Lung (tissue), 12 donors: ENCODE results near the gene NENF. TPM values are rescaled to one million over a fixed set of nuclear protein-coding genes. Genes with fewer than 3 reads are reported as not detected.

ENCODE experiments used
- ATAC-seq: fragments of 200-7000 bp; cut with Tn5 transposase; one replicate; pipeline ENCODE4 v1.9.1; 2020; ENCODE audit warnings: moderate number of reproducible peaks; ENCODE audit not compliant: insufficient read depth, low FRiP score
- DNase-seq, 3 donors: peaks; one replicate each; pipeline ENCODE4 v3.0.0-alpha.2; 2013 to 2017
- H3K27ac ChIP-seq, 2 donors: one replicate each; pipeline ENCODE4 v1.5.1; 2013; ENCODE audit warnings: mild to moderate bottlenecking in 2 of 2, moderate library complexity in 2 of 2, control low read depth in 1 of 2, inconsistent platforms in 1 of 2, low read depth in 1 of 2, low read length in 1 of 2
- H3K27me3 ChIP-seq, 3 donors: one replicate each; pipeline ENCODE4 v1.5.1; 2013; ENCODE audit warnings: low read length in 2 of 3; ENCODE audit not compliant: control insufficient read depth in 3 of 3, insufficient read depth in 3 of 3
- H3K36me3 ChIP-seq, 4 donors: one replicate each; pipeline ENCODE4 v1.5.1; 2013; ENCODE audit warnings: low read length in 4 of 4, mild to moderate bottlenecking in 1 of 4, moderate library complexity in 1 of 4; ENCODE audit not compliant: control insufficient read depth in 4 of 4, insufficient read depth in 4 of 4
- H3K4me1 ChIP-seq, 5 donors: one replicate each; pipeline ENCODE4 v1.5.1; 2013; ENCODE audit warnings: low read length in 5 of 5, mild to moderate bottlenecking in 2 of 5, moderate library complexity in 1 of 5; ENCODE audit not compliant: control insufficient read depth in 5 of 5, insufficient read depth in 5 of 5
- H3K4me3 ChIP-seq: one replicate; pipeline ENCODE4 v1.5.1; 2013; ENCODE audit warnings: mild to moderate bottlenecking, control low read depth, moderate library complexity
- H3K9ac ChIP-seq, 2 donors: one replicate each; pipeline ENCODE4 v1.5.1; 2013; ENCODE audit warnings: low read length in 2 of 2, control low read depth in 1 of 2; ENCODE audit not compliant: insufficient read depth in 1 of 2
- H3K9me3 ChIP-seq, 4 donors: one replicate each; pipeline ENCODE4 v1.5.1; 2013; ENCODE audit warnings: low read length in 3 of 4, mild to moderate bottlenecking in 1 of 4, moderate library complexity in 1 of 4; ENCODE audit not compliant: control insufficient read depth in 4 of 4, insufficient read depth in 3 of 4
- CTCF ChIP-seq: IDR thresholded peaks from 2 replicates; pipeline ENCODE4 v1.5.1; 2012; ENCODE audit warnings: mild to moderate bottlenecking; ENCODE audit errors: control extremely low read depth, extremely low read depth
- WGBS, 2 donors: extraction: QIAGEN DNeasy Blood & Tissue Kit; methylation state at CpG; one replicate each; pipeline ENCODE4 v1.1.7; 2013; 5-methylcytosine and 5-hydroxymethylcytosine counted together
- polyA plus RNA-seq, 2 donors: library from polyadenylated mRNA; stranded (reverse); fragments of 200-250 nt; gene quantifications; one replicate each; pipeline ENCODE4 v1.2.1, GENCODE V29; 2013
- total RNA-seq, 2 donors: library from RNA; depleted of rRNA in 1 of 2; stranded (reverse); fragments of >200 nt in 1 of 2; gene quantifications; one replicate each; pipeline ENCODE4 v1.2.1, GENCODE V29; 2014 to 2021
- donor health status: control.
- donor health status: control.
- donor health status: Bipolar disorder and iron deficiency.
- donor health status: healthy.
- donor health status: DM: yes; HTN: yes; CAD: no.

The NENF gene
- total and polyA plus RNA-seq, 4 donors, result 27.1 to 94.7 (median 43.5) TPM

GRCh38 chr1:212396638-212397037 lies 36.1 kb upstream of the NENF start:
- H3K27me3 ChIP-seq, result no peaks in the 10 kb centered on the region
- 97% methylated on average over 3 of the region's 3 CpGs for WGBS, 2 donors
- no peak overlapping the region for H3K9ac ChIP-seq
- no peak for DNase-seq
- no peak for ATAC-seq
- no peak for TF ChIP-seq CTCF
- H3K36me3 ChIP-seq, result peaks cover 0 to 4% (median 0%) of the 10 kb centered on the region in 4 donors
- H3K4me3 ChIP-seq, result no peak overlapping the region
- no peaks in the 10 kb centered on the region for H3K4me1 ChIP-seq
- H3K9me3 ChIP-seq, result no peaks in the 10 kb centered on the region
- no peak overlapping the region for H3K27ac ChIP-seq

GRCh38 chr1:212397171-212397570 lies 35.5 kb upstream of the NENF start:
- 100% methylated on average over 1 of the region's 1 CpG for WGBS, 2 donors
- no peaks in the 10 kb centered on the region for H3K27me3 ChIP-seq
- no peak for TF ChIP-seq CTCF
- no peaks in the 10 kb centered on the region for H3K4me1 ChIP-seq
- peaks cover 0 to 4% (median 0%) of the 10 kb centered on the region in 4 donors for H3K36me3 ChIP-seq
- H3K4me3 ChIP-seq, result no peak overlapping the region
- ATAC-seq, result no peak
- H3K9ac ChIP-seq, result no peak overlapping the region
- DNase-seq, result no peak
- no peaks in the 10 kb centered on the region for H3K9me3 ChIP-seq
- no peak overlapping the region for H3K27ac ChIP-seq

- ATAC-seq (no peak), DNase-seq (no peak)
- no peaks in the 10 kb centered on the region for H3K4me1 ChIP-seq
- peaks cover 0 to 7% (median 0%) of the 10 kb centered on the region in 4 donors for H3K36me3 ChIP-seq
- no peak overlapping the region for H3K9ac ChIP-seq
- TF ChIP-seq CTCF, result no peak
- no peaks in the 10 kb centered on the region for H3K9me3 ChIP-seq
- no peaks in the 10 kb centered on the region for H3K27me3 ChIP-seq
- H3K27ac ChIP-seq, result no peak overlapping the region
- WGBS, 2 donors, result 97 to 98% methylated on average over 4 of the region's 4 CpGs
- no peak overlapping the region for H3K4me3 ChIP-seq
Observed at GRCh38 chr1:212401042-212401441, 31.7 kb upstream of the NENF start.

GRCh38 chr1:212401838-212402582 lies 30.7 kb upstream of the NENF start:
- Histone ChIP-seq H3K27me3 (no peaks in the 10 kb centered on the region), H3K9me3 (no peaks in the 10 kb centered on the region), H3K9ac (no peak overlapping the region), H3K36me3 (peaks cover 0 to 7% (median 3%) of the 10 kb centered on the region in 4 donors), H3K4me3 (no peak overlapping the region), H3K4me1 (no peaks in the 10 kb centered on the region), H3K27ac (no peak overlapping the region)
- ATAC-seq (no peak), DNase-seq (no peak)
- 76 to 82% methylated on average over 7 of the region's 7 CpGs for WGBS, 2 donors
- no peak for TF ChIP-seq CTCF
